Testis (tissue), 2 donors: ENCODE measurements around the gene NRXN3.

ENCODE experiments used
- POLR2A ChIP-seq: fragments of 450-650 bp; IDR thresholded peaks from one replicate; pipeline ENCODE4 v1.6.1; 2017; ENCODE audit warnings: antibody characterized with exemption, mild to moderate bottlenecking, moderate library complexity
- TF ChIP-seq, protein P1 (sequence below), 3 experiments: fragments of 450-650 bp in 2 of 3; fragments of 200-600 bp in 1 of 3; sonication (generic) in 1 of 3; IDR thresholded peaks; one replicate each; pipeline ENCODE4 v1.5.1; 2016 to 2019; ENCODE audit warnings: antibody characterized with exemption in 3 of 3, mild to moderate bottlenecking in 2 of 3, moderate library complexity in 1 of 3

DNA sequence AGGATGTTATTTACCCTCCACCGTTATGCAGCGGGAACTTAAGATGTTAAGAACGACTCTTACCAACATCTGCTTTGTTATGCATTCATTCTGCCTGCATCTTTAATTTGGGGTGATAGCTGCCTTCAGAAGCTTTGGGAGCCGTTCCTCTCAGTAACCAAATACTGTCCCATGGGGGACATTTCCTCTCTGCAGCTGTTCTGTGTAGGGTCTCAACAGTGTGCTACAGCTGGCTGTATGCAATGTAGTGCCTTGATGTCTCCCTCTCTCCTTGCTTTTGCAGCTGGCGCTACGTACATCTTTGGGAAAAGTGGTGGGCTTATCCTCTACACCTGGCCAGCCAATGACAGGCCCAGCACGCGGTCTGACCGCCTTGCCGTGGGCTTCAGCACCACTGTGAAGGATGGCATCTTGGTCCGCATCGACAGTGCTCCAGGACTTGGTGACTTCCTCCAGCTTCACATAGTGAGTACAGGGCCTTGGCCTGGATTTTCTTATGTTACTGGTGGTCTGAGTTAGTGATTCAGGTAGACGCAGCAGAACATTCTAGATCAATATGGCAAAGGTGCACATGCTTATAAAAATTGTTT, 1296.9 kb downstream of the NRXN3 start:
- TF ChIP-seq, protein P1, sequence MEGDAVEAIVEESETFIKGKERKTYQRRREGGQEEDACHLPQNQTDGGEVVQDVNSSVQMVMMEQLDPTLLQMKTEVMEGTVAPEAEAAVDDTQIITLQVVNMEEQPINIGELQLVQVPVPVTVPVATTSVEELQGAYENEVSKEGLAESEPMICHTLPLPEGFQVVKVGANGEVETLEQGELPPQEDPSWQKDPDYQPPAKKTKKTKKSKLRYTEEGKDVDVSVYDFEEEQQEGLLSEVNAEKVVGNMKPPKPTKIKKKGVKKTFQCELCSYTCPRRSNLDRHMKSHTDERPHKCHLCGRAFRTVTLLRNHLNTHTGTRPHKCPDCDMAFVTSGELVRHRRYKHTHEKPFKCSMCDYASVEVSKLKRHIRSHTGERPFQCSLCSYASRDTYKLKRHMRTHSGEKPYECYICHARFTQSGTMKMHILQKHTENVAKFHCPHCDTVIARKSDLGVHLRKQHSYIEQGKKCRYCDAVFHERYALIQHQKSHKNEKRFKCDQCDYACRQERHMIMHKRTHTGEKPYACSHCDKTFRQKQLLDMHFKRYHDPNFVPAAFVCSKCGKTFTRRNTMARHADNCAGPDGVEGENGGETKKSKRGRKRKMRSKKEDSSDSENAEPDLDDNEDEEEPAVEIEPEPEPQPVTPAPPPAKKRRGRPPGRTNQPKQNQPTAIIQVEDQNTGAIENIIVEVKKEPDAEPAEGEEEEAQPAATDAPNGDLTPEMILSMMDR (IDR thresholded peaks at IDR 0.05) = no peak
- no peak for TF ChIP-seq POLR2A
